ENCODE measurements around the gene LTBP1. TPM values are rescaled to one million over a fixed set of nuclear protein-coding genes. Genes with fewer than 3 reads are reported as not detected.

Gene LTBP1
- total RNA-seq, 4 donors from 2014 or later = 15.8 to 56.7 (median 28.3) TPM

GRCh38 chr2:33375054-33375453 is 428.3 kb downstream of the LTBP1 start:
- in situ Hi-C loops (cut with MboI; ENCODE audit: low pct_ligation_motif_present in 1 of 4, low pct_unique_long_range_greater_than_20kb in 1 of 4, low sequenced_read_pairs in 3 of 4) = loop anchor here in 3 of 4 donors (10.0 to 25.0 kb wide), 3 partner anchors 340 to 613 kb away; no protein-coding TSS in a partner anchor
- TF ChIP-seq POLR2A (IDR thresholded peaks at IDR 0.05) (no peak), POLR2AphosphoS5 (IDR thresholded peaks at IDR 0.05) (no peak), CTCF (IDR thresholded peaks at IDR 0.05) (no peak), EP300 (IDR thresholded peaks at IDR 0.05; ENCODE audit: low read depth) (no peak)
- 70 to 97% methylated on average over 6 to 7 of the region's 7 CpGs for WGBS, 2 donors (ENCODE audit: low coverage in 1 of 2)
- no peaks in the 10 kb centered on the region for H3K27me3 ChIP-seq
- no peak overlapping the region for H3K27ac ChIP-seq
- DNase-seq = no peak
- intact Hi-C loops (cut with DNase I; ENCODE audit: low total_unique reads) = no loop called here
- H3K4me1 ChIP-seq = no peaks in the 10 kb centered on the region
- no peaks in the 10 kb centered on the region for H3K36me3 ChIP-seq
- no peaks in the 10 kb centered on the region for H3K9me3 ChIP-seq
- H3K4me3 ChIP-seq = no peak overlapping the region

- Histone ChIP-seq H3K9me3 (no peaks in the 10 kb centered on the region), H3K4me1 (no peaks in the 10 kb centered on the region), H3K27me3 (no peaks in the 10 kb centered on the region), H3K27ac (no peak overlapping the region), H3K4me3 (no peak overlapping the region), H3K36me3 (no peaks in the 10 kb centered on the region)
- in situ Hi-C loops (cut with MboI; ENCODE audit: low pct_ligation_motif_present in 1 of 4, low pct_unique_long_range_greater_than_20kb in 1 of 4, low sequenced_read_pairs in 3 of 4) (loop anchor here in 3 of 4 donors (10.0 to 25.0 kb wide), 3 partner anchors 342 to 615 kb away; no protein-coding TSS in a partner anchor), intact Hi-C loops (cut with DNase I; ENCODE audit: low total_unique reads) (no loop called here)
- no peak for TF ChIP-seq CTCF (IDR thresholded peaks at IDR 0.05)
- TF ChIP-seq POLR2A (IDR thresholded peaks at IDR 0.05) = no peak
- no peak for TF ChIP-seq POLR2AphosphoS5 (IDR thresholded peaks at IDR 0.05)
- TF ChIP-seq EP300 (IDR thresholded peaks at IDR 0.05; ENCODE audit: low read depth) = no peak
- WGBS, 2 donors (ENCODE audit: low coverage in 1 of 2) = 80 to 87% methylated on average over 6 of the region's 6 CpGs
- no peak for DNase-seq
Observed at GRCh38 chr2:33377048-33377447, 430.3 kb downstream of the LTBP1 start.

GRCh38 chr2:33378556-33379210 is 431.9 kb downstream of the LTBP1 start:
- Histone ChIP-seq H3K27me3 (no peaks in the 10 kb centered on the region), H3K27ac (no peak overlapping the region), H3K36me3 (no peaks in the 10 kb centered on the region), H3K4me1 (no peaks in the 10 kb centered on the region), H3K4me3 (no peak overlapping the region), H3K9me3 (no peaks in the 10 kb centered on the region)
- 71 to 74% methylated on average over 3 to 4 of the region's 4 CpGs for WGBS, 2 donors (ENCODE audit: low coverage in 1 of 2)
- in situ Hi-C loops (cut with MboI; ENCODE audit: low pct_ligation_motif_present in 1 of 4, low pct_unique_long_range_greater_than_20kb in 1 of 4, low sequenced_read_pairs in 3 of 4) = loop anchor here in 3 of 4 donors (10.0 to 25.0 kb wide), 3 partner anchors 344 to 616 kb away; no protein-coding TSS in a partner anchor
- DNase-seq = no peak
- TF ChIP-seq EP300 (IDR thresholded peaks at IDR 0.05; ENCODE audit: low read depth) = no peak
- TF ChIP-seq CTCF (IDR thresholded peaks at IDR 0.05) = no peak
- TF ChIP-seq POLR2A (IDR thresholded peaks at IDR 0.05) = no peak
- no peak for TF ChIP-seq POLR2AphosphoS5 (IDR thresholded peaks at IDR 0.05)
- intact Hi-C loops (cut with DNase I; ENCODE audit: low total_unique reads) = no loop called here

- intact Hi-C loops (cut with DNase I; ENCODE audit: low total_unique reads) = no loop called here
- WGBS, 2 donors (ENCODE audit: low coverage in 1 of 2) = 70 to 76% methylated on average over 8 of the region's 8 CpGs
Observed at GRCh38 chr2:33380001-33380609, 433.4 kb downstream of the LTBP1 start.

More at GRCh38 chr2:33380001-33380609, 433.4 kb downstream of the LTBP1 start:
- Histone ChIP-seq H3K4me1 (no peaks in the 10 kb centered on the region), H3K36me3 (no peaks in the 10 kb centered on the region), H3K27ac (no peak overlapping the region), H3K27me3 (no peaks in the 10 kb centered on the region), H3K4me3 (no peak overlapping the region), H3K9me3 (no peaks in the 10 kb centered on the region)
- TF ChIP-seq POLR2AphosphoS5 (IDR thresholded peaks at IDR 0.05) = no peak
- no peak for TF ChIP-seq POLR2A (IDR thresholded peaks at IDR 0.05)
- no peak for TF ChIP-seq EP300 (IDR thresholded peaks at IDR 0.05; ENCODE audit: low read depth)
- TF ChIP-seq CTCF (IDR thresholded peaks at IDR 0.05) = peak; percentile 45 to 65 (median 52)
- in situ Hi-C loops (cut with MboI; ENCODE audit: low pct_ligation_motif_present in 1 of 4, low pct_unique_long_range_greater_than_20kb in 1 of 4, low sequenced_read_pairs in 3 of 4) = loop anchor here in 3 of 4 donors (25.0 kb wide), 2 partner anchors 593 to 618 kb away; no protein-coding TSS in a partner anchor
- no peak for DNase-seq

All from transverse colon (tissue), 4 donors.